ENCODE data around the gene SIL1.

DNA sequence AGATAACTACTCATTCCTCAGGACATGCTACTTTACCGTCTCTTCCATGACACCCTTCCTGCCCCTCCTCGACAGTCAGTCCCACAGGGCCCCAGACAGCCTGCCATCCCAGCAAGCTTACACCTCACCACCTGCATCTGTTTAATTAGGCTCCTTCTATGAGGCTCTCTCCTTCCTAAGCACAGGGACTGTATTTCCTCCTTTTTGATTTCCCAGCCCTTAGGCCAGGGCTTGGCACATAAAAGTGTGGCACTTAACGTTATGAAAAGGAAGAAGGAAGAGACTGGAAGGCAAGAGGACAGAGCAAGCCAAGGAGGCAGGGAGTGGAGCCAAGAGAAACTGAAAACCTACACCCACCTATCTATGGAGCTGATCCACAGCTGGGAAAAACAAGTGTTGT is 146.8 kb downstream of the SIL1 start:
- TF ChIP-seq, protein P1, sequence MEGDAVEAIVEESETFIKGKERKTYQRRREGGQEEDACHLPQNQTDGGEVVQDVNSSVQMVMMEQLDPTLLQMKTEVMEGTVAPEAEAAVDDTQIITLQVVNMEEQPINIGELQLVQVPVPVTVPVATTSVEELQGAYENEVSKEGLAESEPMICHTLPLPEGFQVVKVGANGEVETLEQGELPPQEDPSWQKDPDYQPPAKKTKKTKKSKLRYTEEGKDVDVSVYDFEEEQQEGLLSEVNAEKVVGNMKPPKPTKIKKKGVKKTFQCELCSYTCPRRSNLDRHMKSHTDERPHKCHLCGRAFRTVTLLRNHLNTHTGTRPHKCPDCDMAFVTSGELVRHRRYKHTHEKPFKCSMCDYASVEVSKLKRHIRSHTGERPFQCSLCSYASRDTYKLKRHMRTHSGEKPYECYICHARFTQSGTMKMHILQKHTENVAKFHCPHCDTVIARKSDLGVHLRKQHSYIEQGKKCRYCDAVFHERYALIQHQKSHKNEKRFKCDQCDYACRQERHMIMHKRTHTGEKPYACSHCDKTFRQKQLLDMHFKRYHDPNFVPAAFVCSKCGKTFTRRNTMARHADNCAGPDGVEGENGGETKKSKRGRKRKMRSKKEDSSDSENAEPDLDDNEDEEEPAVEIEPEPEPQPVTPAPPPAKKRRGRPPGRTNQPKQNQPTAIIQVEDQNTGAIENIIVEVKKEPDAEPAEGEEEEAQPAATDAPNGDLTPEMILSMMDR (IDR thresholded peaks at IDR 0.05) = no peak
- TF ChIP-seq POLR2A (IDR thresholded peaks at IDR 0.05) = no peak

All from vagina (tissue), 2 donors.